LNCAP (cell line): ENCODE data around the gene IFI35.

Experiments used
- CTCF ChIP-seq: fragments of 450-650 bp; IDR thresholded peaks from 2 replicates; pipeline ENCODE4 v1.5.1; 2017; ENCODE audit warnings: mild to moderate bottlenecking

IFI35 gene

GRCh38 chr17:43011728-43012472 lies 5.3 kb downstream of the IFI35 start:
- no peak for TF ChIP-seq CTCF

GRCh38 chr17:43013296-43013695 lies 6.7 kb downstream of the IFI35 start:
- TF ChIP-seq CTCF: no peak

- no peak for TF ChIP-seq CTCF
These were observed 7.5 kb downstream of the IFI35 start for GRCh38 chr17:43014020-43014648.

GRCh38 chr17:43014649-43015542 lies 8.3 kb downstream of the IFI35 start:
- no peak for TF ChIP-seq CTCF

GRCh38 chr17:43015579-43015978 lies 9.0 kb downstream of the IFI35 start:
- TF ChIP-seq CTCF: no peak

- TF ChIP-seq CTCF: no peak
These were observed 9.6 kb downstream of the IFI35 start for GRCh38 chr17:43016216-43016615.

- TF ChIP-seq CTCF: no peak
These were observed 11.6 kb downstream of the IFI35 start for GRCh38 chr17:43018008-43018853.
